ENCODE data around the gene TRMT44.
"Not testable (repeated sequence)": the region's sequence is repeated elsewhere in the genome, so short reads cannot be mapped to it uniquely, and the experiment has no call there.

Gene TRMT44

DNA sequence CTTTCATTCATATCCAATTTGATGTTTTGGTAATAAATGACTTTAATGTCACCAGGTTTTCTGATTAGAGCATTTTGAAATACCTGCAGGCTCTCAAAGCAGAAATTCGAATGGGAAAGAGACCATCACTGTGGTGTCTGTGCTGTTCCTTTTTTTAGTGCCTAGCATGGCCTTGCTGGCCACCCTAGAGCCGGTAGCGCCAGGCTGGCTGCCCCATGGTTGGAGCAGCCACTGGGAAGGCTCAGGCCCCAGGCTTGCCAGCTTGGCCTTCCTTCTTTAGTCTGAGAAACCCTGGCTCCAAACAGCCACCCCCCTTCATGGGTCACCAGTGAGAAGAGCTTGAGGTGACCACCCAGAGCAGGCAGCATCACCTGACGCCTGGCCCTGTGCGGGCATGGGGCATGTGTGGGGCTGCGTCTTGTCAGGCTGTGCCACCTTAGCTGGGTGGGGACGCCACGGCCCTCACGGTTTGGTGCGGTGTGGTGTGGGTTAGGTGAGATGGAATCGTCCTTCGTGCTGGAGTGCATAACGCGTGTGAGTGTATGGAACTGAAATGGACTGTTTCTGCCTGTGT is 30.0 kb downstream of the TRMT44 start:
- no peak for DNase-seq

DNA sequence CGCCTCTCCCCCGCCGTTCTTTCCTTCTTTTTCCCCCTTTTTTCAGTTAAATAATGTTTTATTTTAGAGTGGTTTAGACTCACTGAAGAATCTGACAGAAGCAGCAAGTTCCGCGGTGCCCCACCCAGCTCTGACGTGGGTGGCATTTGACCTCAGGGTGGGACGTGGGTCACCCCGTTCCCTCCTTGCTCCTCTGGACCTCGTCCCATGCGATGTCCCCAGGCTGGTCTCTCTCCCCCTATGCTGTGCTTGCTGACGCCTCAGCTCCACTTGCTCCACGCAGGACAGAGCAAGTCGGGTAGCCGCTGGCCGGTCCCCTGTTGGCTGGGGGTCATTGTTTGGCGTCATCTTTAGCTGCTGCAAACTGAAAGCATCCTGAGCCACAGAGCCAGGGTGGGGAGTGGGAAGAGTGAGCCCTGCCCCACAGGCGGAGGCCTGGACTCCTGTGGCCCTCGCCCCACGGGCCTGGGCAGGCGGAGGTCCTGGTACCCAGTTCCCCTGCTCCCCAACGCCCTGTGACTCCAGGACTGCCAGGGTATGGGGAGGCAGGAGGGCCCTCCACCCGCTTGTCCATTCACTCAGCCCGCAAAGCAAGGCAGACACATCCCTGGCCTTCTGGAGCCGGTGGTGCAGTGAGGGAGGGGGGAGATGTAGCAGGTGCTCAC is 30.8 kb downstream of the TRMT44 start:
- no peak for DNase-seq

DNA sequence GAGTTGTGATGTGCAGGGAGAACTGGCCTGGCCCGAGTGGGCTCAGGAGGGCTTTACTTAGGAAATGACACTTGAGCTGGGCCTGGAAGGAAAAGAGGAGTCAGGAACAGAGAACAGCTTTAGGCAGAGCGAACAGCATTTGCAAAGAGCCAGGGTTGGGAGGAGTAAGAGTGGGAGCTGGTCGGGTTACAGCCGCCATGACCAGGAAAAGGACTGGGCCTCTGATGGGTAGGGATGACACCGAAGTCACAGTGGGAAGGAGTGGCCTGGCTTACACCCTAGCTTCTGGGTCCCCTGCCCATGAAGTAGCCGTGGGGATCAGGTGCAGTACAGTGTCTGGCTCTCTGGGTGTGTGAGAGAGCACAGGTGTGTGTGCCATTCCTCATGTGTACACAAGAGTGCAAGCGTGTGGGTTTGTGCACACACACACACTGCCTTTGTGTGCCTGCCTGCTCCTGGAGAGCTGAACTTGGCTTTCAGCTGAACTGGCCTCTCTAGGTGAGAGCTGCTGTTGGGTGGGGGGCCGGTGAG is 31.6 kb downstream of the TRMT44 start:
- DNase-seq = no peak

DNA sequence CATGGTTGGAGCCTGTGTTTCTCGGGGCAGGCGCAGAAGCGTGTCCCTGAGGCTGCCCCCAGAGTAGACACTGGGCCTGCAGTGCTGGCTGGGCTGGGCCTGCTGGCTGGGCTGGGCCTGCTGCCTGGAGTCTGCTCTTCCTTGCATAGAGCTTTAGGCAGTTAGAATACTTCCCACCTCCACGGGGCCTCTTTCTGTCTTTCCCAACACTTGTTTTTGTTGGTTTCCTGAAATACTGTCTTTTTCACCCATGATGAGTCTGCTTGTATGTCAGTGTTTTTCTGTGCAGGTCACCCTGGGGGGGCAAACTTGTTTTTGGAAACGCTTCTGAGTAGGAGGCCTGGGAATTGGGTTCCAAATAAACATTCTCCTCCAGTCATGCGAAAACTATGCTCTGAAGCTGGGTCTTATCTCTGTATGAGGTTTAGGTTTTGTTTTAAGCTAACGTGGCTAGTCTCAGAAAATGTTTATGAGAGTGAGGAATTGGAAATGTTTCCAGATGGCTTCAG is 32.2 kb downstream of the TRMT44 start:
- no peak for DNase-seq

DNA sequence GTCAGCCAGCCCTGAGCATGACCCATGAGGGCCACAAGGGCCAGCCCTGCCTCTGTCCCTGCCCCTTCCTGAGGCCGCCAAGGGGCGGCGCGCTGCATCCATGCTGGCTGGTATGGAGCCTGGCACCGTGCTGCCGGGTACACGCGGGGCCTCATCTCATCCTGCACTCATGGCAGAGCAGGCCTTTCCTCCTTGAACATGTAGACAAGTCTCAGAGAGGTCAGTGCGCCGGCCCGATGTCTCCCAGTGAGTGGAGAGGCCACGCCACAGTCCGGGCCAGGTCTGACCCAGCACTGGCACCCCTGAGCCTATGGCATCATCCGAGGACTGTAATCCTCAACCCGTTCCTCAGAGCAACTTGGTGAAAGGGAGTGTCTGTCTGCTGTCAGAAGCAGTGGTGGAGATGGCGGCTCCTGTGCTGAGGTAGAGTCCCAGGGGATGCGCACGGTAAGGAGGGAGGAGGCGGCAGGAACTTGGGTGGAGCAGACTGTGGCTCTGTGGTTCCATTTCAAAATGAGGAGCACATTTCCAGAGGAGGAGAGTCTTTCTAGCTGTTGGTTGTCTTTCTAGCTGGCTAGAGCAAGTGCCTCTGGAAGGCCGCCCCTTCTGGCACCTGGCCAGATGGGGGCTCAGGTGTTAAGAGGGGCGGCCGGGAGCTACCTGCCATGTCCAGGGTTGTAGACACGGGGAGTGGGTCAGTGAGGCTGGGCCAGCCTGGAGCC is 32.8 kb downstream of the TRMT44 start:
- no peak for DNase-seq

DNA sequence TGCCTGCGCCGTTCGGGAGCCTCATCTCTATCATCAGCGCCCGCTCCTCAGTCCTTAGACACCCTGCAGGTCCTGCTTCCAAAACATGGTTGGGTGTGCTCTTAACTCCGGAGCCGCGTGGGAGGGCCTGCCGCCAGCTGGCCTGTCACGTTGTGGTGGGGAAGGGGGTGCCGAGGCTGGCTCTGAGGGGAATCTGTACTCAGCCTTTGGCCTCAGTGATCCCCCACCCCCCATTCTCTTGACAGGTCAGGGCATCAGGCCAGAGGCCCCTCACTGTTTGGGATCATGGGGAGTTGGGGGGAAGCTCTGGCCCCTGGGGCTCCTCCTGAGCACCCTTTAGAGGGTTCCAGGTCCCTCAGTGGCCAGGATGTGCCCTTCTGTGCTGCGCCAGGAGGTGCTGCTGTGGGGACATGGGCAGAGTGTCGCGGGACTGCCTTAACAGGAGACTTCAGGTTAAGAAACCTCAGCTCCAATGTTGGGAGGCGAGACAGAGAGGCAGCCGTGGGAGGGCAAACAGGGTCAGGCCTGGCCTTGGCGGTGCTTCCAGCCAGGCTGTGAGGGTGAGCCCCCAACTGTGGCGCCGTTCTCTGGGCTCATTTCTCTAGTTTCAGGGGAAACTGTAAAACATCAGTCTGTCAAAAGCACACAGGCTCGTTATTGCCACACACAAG is 33.5 kb downstream of the TRMT44 start:
- DNase-seq = no peak

DNA sequence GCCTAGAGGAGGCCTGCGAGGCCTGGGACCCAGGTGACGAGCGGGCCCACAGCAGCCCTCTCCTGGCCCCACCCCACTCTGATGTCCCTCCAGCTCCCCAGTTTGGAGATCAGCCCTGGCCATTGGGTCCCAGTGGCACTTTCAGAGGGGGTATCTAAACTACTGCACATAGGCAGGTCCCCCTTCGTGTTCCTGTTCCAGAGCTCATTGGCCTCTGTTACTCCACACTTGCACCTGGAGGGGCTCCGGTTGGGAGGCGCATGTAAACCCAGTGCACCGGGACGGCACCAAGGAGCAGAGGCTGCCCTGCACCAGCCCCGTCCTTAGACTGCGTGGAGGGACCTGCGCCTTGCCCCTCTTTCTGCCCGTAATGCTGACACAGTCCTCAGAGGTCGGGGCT is 34.3 kb downstream of the TRMT44 start:
- DNase-seq = no peak

DNA sequence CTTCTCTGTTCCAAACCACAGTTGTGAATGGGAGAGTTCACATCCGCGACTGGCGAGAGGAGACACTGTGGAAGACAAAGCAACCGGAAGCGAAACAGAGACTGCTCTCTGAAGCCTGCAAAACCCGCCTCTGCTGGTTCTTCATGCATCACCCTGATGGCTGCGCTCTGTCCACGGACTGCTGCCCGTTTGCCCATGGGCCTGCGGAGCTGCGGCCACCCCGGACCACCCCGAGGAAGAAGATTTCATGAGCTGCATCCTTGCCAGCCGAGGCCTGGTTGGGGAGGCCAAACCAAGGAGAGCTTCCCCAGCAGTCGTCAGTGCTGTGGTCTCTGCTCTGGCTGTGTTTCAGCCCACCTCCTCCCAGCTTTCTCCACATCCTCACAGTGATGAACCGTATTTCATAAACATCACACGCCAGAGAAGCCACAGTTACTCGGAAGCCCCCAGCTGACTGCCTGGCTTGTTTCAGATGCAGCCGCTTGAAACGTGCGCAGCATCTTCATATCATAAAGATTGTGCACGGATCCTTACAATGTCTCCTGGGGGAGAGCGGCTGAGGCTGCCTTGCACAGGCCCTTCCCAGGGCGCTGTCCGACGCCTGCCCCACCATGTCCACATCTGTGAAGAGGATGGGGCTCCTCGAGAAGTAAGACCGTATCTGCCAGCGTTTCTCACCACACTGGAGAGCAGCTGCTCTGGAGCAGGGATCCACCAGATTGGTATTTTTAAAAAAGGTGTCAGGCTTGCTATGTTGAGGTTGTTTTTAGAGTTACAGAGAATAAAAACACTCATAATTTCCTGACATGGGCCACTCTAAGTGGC is 35.4 kb downstream of the TRMT44 start:
- no peak for DNase-seq

DNA sequence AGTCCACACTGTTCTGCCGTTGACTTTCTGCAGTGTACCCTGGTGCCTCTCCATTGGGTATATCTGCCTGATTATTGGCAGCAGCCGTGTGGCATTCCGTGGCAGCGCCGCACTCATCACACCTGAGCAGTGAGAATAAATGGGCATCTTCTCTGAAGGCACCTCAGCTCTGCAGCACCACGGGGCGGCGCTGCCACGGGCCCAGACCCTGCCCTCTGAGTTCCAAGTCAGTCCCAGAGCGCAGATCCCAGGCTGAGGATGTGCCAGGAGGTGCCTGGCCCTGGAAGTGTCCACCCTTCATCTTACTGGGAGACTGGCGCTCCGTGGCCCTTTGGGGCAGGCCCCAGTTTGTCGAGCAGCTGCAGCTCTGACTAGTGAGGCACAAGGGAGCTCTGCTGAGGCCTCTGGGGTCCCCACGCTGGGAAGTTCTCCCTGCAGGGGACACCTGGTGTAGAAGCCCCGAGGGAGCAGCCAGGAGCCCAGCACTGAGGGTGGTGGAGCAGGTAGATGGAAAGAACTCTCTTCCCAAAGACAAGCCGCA is 36.6 kb downstream of the TRMT44 start:
- no peak for DNase-seq

DNA sequence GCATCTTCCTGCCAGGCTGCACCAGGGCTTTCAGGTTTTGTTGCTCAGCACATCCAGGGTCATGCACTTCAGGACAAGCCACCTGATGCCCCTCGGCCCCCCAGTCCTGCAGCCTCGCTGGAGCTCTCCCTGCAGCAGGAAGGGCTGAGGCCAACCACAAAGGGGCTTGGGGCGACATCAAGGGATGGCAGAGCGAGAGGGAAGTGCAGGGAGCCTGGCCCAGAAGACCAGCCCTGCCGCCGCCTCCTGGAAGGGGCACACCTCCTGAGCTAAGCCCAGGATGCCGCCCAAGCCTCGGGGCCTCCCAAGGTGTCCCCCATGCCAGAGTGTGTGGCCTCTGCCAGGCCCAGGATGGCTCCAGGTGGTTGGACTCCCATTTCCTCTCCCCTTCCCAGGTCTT is 37.1 kb downstream of the TRMT44 start:
- DNase-seq = no peak

DNA sequence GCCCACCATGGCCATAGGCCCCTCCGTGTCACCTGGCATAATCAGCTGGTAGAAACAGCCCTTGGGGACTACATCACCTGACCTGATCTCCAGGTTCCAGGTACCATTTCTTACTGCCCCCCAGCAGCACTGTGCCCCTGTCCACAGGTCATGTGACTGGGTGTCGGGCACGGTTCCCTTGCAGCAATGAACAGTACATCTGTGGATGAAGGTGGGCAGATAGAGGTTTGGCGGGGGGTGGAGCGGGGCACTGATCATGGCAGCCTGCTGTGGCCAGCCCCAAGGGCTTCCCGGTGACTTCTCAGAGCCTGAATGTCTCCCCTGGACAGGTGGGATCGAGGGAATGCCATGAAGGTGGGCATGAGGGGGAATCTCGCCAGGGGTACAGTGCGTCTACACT is 37.8 kb downstream of the TRMT44 start:
- no peak for DNase-seq

DNA sequence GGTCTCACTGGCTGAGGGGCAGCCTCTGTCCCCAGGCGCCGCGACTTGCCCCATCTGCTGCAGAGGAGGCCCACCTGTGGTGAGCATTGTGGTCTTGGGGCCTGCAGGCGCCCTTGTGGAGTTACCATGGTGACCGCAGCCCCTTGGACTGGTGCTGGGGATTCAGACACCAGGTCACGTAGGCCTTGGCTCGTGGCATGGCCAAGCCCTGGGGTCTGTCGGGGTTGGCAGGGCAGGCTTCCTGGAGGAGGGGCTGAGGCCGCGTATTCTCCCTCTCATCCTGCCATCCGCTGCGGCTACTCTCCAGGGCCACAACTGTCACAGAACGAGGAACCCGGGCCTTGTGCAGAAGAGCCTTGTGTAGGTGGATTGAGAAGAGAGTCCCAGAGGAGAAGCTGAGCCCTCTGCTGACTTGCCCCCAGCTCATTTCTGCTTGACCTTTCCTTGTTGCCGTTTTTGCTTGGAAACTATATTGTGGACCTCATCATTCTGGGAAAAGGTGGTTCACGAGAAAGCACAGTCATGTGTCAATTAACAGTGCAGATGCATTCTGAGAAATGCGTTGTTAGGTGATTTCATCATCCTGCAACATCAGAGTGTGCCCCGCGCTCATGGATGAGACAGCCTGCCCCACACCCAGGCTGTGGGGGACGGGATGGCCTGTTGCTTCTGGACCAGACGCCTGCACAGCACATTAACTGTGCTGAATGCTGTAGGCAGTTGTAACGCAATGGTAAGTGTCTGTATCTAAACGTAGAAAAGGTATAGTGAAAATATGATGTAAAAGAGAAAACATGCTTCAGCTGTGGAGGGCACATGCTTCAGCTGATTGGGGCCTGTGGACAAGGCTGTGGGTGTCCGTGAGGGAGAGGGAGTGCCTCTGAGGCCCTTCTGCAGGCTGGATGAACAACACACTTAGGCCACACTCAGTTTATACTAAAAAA is 38.5 kb downstream of the TRMT44 start:
- no peak for DNase-seq

DNA sequence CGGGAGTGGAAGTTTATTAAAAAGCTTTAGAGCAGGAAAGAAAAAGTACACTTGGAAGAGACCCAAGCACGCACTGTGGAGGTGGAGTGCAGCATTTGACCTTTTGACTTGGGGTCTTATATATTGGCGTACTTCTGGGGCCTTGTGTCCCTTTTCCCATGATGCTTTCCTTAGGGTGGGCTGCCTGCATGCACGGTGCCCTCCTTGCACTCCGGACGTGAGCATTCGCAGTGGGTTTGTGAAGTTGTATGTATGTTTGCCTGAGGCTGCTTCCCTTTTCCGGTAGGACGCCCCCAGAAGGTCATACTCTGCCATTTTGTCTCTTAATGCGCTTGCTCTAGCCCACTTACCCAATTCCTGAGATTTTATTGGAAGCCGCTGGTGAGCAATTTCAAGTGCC is 39.6 kb downstream of the TRMT44 start:
- no peak for DNase-seq

DNA sequence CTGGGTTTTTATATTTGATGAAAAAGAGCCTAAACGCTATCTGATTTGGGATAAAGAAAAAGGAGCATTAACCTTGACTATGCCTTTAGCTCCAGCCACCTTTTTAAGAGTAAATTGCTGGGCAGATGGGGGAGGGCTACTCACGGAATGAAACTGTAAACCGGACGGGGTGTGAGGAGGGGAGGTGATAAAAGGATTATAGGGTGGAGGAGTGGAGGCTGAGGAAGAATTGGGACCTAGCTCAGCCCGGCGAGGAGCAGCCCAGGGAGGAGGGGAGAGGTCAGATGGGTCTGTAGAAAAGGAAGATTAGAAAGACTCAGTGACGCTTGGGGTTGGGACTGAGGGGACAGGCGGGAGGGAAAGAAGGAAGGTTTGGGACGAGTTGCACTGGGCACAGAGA is 46.1 kb downstream of the TRMT44 start:
- DNase-seq = not testable (repeated sequence)

DNA sequence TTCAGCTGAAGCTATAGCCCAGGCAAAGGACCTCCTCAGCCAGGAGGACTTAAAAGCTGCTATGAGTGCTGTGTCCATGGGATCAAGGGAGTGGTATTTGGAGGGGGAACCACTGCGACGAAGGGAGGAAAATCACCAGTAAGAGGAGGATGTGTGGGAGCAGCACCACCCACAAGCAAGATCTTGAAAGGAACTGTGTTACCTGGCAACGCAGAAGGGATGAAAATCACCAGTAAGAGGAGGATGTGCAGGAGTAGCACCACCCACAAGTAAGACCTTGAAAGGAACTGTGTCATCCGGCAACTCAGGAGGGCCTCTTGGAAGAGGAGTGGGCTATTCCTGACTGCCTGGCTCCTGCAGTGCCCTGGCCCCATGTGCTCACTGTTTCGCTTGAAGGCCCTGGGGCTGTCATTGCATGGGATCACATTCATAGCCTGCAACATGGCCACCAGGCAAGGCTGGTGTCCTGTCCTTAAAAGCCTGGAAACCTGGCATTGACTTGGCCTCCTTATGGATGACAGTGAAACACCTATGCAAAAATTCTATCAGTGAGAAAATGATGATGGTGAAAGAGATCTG is 48.3 kb downstream of the TRMT44 start:
- DNase-seq = no peak

DNA sequence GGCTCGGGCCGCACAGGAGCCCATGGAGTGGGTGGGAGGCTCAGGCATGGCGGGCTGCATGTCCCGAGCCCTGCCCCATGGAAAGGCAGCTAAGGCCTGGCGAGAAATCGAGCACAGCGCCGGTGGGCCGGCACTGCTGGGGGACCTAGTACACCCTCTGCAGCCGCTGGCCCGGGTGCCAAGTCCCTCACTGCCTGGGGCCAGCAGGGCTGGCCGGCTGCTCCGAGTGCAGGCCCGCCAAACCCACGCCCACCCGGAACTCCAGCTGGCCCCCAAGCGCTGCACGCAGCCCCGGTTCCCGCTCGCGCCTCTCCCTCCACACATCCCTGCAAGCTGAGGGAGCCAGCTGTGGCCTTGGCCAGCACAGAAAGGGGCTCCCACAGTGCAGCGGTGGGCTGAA is 50.9 kb downstream of the TRMT44 start:
- DNase-seq = not testable (repeated sequence)

DNA sequence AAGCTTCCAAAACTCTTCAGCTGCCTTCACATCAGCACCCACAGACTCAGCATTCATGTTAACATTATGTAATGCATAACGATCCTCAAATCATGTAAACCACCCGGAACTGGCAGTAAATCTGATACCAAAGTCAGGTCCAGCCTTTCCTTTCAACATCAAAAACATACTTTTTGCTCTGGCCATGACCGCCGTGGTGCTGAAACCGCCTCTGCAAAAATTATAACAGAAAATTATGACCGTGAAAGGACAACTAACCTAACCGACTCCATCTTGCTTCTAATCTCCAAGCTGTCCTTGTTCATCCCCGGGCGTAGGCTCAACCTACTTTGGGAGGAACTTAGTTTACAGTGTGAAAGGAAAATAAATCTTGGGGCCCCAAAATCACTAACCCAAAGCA is 51.6 kb downstream of the TRMT44 start:
- no peak for DNase-seq

DNA sequence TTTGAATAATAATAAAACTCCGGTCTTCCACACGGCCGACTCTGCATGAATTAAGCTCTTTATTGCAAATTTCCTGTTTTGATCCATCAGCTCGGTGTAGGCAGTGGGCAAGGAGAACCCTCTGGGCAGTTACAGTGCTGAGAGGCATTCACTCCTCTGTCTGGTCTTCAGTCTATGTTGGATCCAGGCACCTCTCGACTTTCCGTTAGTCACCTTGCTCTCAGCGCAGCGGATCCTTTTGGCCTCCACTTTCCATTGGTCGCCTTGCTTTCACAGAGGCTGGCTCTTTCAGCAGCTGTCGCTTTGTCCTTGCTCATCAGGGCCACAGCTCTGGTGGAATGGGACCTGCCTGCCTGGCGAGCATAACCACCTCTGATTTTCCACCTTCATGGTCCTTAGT is 52.9 kb downstream of the TRMT44 start:
- no peak for DNase-seq

DNA sequence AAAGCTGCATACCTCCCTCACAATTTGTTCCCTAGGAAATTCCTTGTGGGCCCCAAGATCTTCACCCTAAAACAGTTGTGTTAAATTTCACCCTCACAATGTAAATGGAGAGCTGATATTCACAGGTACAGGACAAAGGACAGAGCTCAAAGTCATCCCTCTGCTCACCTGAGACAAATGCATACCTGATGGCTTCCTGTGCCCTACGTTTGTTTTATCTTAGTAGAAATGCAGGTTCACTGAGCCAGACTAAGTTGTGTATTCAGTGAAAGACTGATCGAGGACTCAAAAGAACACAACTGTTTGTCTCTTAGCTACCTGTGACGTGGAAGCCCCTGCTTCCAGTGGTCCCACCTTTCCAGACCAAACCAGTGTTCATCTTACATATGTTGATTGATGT is 53.6 kb downstream of the TRMT44 start:
- DNase-seq = no peak

DNA sequence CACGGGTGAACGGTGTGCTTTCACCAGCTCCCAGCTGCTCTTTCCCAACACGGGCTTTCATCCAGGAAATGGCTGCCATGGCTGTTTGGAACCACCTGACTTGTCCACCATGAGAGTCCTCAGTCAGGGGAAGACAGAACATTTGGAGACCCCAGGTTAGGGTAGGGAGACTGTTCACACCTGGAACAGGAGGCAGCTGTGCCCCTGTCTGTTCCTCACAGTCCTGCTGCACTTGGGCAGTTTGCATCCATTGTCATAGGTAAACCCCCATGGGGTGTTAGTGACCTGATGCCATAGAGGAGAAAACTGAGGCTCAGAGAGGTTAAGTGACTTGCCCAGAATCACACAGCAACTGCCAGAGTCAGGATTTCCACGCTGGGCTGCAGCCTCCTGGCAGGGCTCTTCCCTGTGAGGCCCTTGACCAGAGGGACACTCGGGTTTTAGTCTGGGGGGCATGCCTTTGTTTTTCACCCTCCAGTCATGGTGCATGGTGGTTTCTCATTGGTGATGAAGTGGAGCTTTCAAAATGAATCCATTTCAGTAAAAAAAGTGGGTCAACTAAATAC is 54.5 kb downstream of the TRMT44 start:
- DNase-seq = no peak
